Astrocyte of the cerebellum (primary cell): Measurements from ENCODE around the gene RBAK.
A peak's percentile ranks its signal among the peaks of the same experiment; 100 is the strongest.

Experiments used
- DNase-seq: peaks from one replicate; pipeline ENCODE4 v3.0.0-alpha.2; 2011; ENCODE audit warnings: low read depth
- H3K4me3 ChIP-seq: 2 replicates; pipeline ENCODE4 v1.5.1; 2011; ENCODE audit warnings: mild to moderate bottlenecking, low read depth, low read length, moderate library complexity
- CTCF ChIP-seq: IDR thresholded peaks from 2 replicates; pipeline ENCODE4 v1.5.1; 2012; ENCODE audit warnings: low read length, low read depth, moderate library complexity, mild to moderate bottlenecking; ENCODE audit errors: missing control alignments
- in situ Hi-C: cut with HindIII; loops from 2 replicates; pipeline ENCODE4 v1.10.0; 2017; ENCODE audit warnings: low sequenced_read_pairs

RBAK gene

GRCh38 chr7:5045558-5046396 lies at the start of gene RBAK:
Gene RBAK (plus strand): TSS chr7:5045860. CDS start chr7:5048077, 2,217 bp downstream.
- peak within 1 kb of the TSS; percentile 71 for H3K4me3 ChIP-seq
- TF ChIP-seq CTCF: no peak
- peak; percentile 70 for DNase-seq
- in situ Hi-C loops: no loop called here

DNA sequence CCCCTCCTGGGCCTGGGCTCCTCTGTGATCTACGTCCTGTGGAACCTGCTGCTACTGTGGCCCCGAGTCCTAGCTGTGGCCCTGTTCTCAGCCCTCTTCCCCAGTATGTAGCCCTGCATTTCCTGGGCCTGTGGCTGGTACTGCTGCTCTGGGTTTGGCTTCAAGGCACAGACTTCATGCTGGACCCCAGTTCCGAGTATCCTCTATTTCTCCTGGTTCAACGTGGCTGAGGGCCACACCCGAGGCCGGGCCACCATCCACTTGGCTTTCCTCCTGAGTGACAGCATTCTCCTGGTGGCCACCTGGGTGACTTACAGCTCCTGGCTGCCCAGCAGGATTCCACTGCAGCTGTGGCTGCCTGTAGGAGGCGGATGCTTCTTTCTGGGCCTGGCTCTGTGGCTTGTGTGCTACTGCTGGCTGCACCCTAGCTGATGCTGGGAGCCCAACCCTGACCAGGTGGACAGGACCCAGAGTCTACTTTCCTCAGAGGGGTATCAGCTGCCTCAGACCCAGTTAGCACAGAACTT lies 48.9 kb upstream of the RBAK start:
- no peak overlapping the region for H3K4me3 ChIP-seq
- in situ Hi-C loops: no loop called here

DNA sequence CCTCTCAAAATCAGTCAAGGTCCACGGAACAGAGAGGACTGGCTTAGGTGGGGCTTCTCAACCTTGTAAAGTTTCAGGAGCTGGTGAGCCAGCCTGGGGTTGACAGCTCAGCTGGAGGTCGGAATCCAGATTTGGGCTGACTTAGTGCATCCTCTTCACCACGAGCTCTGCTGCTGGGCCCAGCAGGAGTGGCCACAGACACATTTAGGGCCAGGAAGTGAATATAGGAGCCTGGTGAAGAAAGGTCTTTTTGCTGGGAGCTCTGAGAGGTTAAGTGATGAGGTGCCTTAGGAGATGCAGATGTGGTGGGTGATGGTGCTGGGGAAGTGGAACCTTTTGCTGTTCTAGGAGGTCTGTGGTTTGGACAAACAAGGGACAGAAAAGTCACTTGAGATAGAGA lies 47.4 kb upstream of the RBAK start:
- DNase-seq: no peak
- H3K4me3 ChIP-seq: no peak overlapping the region
- TF ChIP-seq CTCF: no peak
- in situ Hi-C loops: no loop called here

More for the DNA sequence above, 48.9 kb upstream of the RBAK start:
- TF ChIP-seq CTCF: no peak
- DNase-seq: no peak

GRCh38 chr7:4998910-4999309 lies 46.8 kb upstream of the RBAK start:
- no peak for TF ChIP-seq CTCF
- in situ Hi-C loops: no loop called here
- H3K4me3 ChIP-seq: no peak overlapping the region
- DNase-seq: no peak

- in situ Hi-C loops: no loop called here
- no peak for TF ChIP-seq CTCF
- no peak overlapping the region for H3K4me3 ChIP-seq
- DNase-seq: no peak
Observed at GRCh38 chr7:4999369-4999950, 46.2 kb upstream of the RBAK start.

- TF ChIP-seq CTCF: no peak
- DNase-seq: no peak
- H3K4me3 ChIP-seq: no peak overlapping the region
- in situ Hi-C loops: no loop called here
Observed at GRCh38 chr7:5001003-5001402, 44.7 kb upstream of the RBAK start.
